Jurkat, Clone E6-1 (cell line): Measurements from ENCODE around the gene TSSK6.
A peak's percentile ranks its signal among the peaks of the same experiment; 100 is the strongest.

Source experiments
- DNase-seq: peaks from one replicate; pipeline ENCODE4 v3.0.0-alpha.2; 2011; ENCODE audit warnings: low read depth, low spot score
- H3K4me3 ChIP-seq: 2 replicates; pipeline ENCODE4 v1.5.1; 2011; ENCODE audit warnings: mild to moderate bottlenecking, low read length, control low read depth, moderate library complexity

TSSK6 gene

DNA sequence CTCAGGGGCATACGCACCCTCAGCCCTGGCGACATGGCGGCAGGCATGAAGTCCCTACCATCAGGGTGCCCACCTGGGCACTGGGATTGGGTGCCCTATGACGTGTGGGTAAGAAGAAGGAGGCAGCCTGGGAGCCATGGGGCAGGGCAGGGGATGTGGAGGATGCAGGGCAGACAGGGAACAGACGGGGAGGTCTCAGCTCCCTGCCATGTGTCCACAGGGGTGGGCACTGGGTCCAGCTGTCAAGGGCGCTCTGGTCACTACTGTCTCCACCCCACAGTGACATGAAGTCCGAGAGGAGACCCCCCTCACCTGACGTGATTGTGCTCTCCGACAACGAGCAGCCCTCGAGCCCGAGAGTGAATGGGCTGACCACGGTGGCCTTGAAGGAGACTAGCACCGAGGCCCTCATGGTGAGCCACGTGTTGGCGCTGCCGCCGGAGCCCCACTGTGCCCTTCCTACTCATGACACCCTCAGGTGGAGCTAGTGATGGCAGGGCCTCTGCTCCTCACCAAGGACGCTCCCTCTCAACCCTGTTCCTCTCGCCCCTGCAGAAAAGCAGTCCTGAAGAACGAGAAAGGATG is 23.2 kb downstream of the TSSK6 start:
- no peak overlapping the region for H3K4me3 ChIP-seq
- DNase-seq, result no peak

GRCh38 chr19:19491321-19492025 is 23.9 kb downstream of the TSSK6 start:
- no peak overlapping the region for H3K4me3 ChIP-seq
- no peak for DNase-seq

DNA sequence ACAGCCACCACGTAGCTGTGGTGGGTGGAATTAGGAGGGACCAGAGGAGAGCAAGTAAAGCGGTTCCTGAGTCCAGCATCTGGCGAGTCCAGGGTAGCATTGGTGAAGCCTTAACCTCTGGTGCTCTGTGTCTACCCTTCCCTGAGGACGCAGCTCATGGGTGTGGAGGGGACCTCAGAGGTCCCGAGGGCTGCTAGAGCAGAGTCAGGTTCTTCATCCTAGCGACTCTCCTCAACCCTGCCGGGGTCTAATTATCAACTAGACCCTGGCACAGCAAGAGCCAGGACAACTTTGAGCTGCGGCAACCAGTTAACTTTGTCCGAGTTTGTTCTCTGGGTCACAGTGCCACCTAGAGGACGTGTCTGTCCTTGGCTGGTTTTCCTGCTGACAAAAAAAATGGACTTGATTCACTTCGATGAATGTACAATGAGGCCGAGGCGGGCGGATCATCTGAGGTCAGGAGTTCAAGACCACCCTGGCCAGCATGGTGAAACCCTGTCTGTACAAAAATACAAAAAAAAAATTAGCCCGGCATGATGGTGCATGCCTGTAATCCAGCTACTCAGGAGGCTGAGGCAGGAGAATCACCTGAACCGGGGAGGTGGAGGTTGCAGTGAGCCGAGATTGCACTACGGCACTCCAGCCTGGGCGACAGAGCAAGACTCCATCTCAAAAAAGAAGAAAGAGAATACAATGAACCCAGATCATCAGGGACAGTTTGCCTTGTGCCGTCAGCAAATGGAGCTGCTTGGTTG is 25.0 kb downstream of the TSSK6 start:
- H3K4me3 ChIP-seq, result no peak overlapping the region
- DNase-seq, result peak; percentile 83

- no peak overlapping the region for H3K4me3 ChIP-seq
- no peak for DNase-seq
Measured at GRCh38 chr19:19489804-19490204, 25.5 kb downstream of the TSSK6 start.

- DNase-seq, result peak; percentile 98
- peak overlapping the region; percentile 31 for H3K4me3 ChIP-seq
Measured at GRCh38 chr19:19488875-19489690, 26.3 kb downstream of the TSSK6 start.

DNA sequence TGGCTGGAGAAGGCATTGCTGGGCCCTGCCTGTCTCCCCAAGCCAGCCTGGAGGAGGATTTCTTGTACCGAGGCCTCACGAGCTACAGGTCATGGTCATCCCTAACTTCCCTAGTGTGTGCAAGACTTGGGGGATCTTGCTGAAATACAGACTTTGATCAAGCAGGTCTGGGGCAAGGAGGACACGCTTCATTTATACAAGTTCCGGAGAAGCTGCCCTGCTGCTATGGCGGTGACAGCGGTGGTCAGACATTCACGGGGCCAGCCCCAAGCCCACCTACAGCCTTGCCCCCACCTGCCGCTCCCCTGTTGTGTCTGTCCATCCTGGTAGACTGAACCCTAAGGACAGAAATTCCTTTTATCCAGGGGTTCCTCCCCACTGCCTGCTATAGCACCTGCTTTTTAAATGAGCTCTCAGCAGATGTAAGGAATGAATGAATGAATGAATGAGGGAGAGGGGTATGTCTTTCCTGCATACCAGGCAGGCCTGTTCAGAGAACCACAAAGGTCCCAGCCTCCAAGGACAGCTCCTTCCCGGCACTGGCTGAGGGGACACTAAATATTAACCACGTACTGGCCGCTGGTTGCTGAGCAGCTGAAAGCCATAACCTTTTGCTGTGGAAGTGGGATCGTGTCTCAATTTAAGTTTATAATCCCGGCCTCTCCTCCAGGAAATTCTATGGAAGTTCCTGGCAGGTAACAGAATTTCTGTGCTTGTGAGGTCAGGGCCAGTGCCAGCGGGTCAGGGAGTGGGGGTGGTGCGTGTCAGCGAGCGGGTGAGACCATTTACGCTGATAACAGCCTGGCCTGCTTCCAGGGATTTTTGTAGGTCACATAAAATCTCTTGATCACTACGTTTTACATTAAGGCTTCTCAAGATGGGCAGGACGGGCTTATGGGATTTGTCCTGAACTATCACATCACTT is 27.1 kb downstream of the TSSK6 start:
- H3K4me3 ChIP-seq, result peak overlapping the region; percentile 31
- DNase-seq, result no peak

DNA sequence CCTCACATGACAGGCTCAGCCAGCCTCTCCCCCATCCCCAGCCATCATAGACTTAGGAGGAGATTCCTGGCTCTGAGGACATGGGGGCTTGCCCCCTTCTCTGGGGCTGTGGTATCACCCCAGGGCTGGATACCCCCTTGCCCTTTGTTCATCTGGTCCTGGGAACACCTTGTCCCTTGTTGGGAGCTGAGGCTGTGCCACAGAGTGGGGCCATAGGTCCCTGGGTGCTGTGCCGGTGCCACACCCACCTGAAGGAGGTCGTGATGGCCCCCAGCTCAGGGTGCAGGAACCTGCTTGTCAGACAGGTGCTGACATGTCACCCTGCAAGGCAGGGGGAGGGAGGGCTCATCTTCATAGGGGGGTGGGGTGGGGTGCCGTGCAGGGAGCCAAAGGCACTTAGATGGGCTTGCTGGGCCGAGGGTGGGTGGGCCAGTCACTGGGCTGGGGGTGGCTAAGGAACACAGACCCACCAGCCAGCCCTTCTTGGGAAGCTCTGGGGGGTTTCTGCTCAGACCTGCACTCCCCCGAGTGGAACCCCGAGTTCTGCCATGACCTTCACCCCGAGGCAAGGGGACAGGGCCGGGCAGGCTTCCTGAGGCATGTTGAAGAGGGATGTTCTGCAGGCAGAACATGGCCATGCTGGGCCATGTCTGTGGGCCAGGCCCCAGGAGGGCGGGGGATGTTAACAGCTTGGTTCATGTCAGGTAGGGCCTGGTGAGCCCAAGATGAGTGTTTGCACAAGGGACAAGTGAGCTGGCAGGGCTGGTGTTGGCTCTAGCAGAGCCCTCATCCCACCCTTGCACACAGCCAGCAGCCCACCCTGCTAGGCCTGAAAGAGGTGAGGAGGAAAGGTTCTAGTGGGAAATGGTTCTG is 28.0 kb downstream of the TSSK6 start:
- no peak for DNase-seq
- H3K4me3 ChIP-seq, result no peak overlapping the region

DNA sequence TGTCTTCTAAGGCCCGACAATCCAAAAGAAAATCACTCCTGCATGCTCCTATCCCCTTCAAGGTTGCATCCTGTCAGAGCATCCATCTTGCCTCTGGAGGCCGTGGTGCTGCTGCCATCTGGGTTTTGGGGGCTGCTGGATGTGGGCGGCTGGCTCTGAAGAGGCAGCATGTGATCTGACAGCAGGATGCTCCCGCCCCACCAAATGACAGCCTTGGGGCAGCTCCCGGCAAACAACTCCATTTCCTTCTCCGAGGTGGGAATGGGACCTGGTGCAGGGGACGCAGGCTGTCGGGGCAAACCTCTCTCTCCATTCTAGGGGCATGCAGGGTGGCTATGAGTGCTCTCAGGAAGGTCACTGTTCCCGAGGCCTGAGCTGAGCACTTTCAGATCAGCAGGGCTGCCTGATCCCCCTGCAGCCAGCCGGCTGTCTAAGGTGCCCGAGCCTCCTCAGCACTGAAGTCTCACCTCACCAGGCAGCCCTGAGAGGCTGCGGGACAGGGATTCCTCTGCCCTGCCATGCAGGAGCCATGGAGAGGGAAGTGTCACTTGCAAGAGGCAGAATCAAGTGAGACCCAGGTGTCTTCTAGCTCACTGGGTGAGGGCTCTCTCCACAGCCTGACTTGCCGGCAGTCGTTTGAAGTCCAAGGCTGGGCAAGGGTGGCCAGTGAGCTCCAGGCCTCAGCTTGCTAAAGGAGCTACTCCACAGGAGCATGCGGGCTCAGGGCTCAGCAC is 28.8 kb downstream of the TSSK6 start:
- no peak overlapping the region for H3K4me3 ChIP-seq
- no peak for DNase-seq

DNA sequence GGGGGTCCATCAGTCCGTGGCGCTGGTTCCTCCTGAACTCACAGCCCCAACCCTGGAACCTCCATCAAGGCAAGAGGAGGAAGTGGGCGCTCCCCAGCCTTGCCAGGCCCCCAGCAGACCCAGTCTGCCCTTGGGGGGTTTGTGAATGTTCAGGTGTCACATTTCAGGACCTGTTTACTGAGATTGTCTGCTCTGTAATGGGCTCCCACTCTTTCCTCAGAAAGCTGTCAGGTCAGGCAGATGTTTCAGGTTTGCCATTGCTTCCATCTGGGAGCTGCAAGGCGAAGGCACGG is 29.4 kb downstream of the TSSK6 start:
- no peak for DNase-seq
- no peak overlapping the region for H3K4me3 ChIP-seq

DNA sequence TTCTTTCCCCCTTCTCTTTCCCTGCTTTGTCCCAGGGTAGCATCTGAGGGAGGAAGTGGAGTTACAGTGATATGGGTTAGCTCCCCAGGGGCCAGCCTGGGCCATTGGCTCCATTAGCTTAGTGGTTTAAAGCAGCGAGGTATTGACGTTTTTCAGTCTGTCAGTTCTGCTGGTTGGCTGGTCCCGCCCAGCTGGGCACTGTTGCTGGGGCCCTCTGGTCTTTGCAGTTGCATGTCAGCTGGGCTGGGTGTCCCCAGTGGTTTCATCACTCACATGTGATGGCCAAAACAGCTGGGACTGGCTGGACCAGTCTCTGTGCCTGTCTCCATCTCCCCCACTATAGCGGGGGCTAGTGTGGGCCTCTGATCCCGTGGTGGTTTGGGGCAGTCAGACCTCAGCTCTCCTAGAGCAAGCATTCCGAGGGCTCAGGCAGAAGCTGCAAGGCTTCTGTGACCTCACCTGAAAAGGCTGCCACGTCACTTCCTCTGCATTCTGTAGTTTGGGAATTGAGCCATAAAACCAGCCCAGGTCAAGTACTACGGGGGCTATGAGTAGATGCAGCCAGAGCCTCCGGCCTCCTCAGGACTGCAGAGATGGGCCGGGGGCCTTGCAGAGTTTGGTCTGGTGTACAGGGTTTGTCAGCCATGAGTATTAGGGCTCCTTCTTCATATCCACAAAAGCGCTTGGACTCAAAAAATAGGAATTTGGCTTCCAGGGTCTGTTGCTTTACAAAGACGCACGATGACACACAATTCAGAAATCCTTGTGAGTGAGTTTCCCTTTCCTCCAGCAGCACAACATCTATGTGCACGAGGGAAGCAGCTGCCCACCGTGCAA is 30.0 kb downstream of the TSSK6 start:
- DNase-seq, result no peak
- no peak overlapping the region for H3K4me3 ChIP-seq

GRCh38 chr19:19482809-19483596 is 32.3 kb downstream of the TSSK6 start:
- H3K4me3 ChIP-seq, result no peak overlapping the region
- no peak for DNase-seq

- H3K4me3 ChIP-seq, result no peak overlapping the region
- peak; percentile 70 for DNase-seq
Measured at GRCh38 chr19:19480688-19481087, 34.7 kb downstream of the TSSK6 start.

DNA sequence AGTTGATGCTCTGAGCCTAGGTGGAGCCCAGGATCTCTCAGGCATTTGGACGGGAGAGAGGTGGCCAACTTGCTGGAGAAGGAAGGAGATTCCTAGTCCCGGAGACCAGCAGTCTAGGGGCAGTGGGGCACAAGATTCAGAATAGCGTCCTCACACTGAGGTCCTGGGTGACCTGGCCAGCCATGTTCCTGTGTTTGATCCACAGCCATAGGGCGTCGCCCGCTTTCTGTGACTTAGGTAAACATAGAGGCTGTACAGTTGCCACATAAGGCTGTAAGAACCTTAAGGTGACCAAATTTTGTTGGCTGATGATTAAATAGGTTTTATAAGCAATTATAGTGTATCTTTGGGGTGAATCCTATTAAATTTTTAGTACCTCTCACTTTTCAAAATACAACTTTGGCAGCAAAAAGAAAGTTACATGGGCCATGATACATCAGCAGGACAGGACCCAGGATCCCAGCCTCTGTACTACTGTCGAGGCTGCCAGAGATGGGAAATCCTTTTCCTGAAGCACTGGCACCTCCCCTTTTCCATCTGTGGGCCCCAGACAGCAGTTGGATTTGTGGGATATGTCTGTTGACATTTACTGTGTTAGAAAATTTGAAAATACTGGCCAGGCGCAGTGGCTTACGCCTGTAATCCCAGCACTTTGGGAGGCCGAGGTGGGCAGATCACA is 37.5 kb downstream of the TSSK6 start:
- H3K4me3 ChIP-seq, result no peak overlapping the region
- no peak for DNase-seq

DNA sequence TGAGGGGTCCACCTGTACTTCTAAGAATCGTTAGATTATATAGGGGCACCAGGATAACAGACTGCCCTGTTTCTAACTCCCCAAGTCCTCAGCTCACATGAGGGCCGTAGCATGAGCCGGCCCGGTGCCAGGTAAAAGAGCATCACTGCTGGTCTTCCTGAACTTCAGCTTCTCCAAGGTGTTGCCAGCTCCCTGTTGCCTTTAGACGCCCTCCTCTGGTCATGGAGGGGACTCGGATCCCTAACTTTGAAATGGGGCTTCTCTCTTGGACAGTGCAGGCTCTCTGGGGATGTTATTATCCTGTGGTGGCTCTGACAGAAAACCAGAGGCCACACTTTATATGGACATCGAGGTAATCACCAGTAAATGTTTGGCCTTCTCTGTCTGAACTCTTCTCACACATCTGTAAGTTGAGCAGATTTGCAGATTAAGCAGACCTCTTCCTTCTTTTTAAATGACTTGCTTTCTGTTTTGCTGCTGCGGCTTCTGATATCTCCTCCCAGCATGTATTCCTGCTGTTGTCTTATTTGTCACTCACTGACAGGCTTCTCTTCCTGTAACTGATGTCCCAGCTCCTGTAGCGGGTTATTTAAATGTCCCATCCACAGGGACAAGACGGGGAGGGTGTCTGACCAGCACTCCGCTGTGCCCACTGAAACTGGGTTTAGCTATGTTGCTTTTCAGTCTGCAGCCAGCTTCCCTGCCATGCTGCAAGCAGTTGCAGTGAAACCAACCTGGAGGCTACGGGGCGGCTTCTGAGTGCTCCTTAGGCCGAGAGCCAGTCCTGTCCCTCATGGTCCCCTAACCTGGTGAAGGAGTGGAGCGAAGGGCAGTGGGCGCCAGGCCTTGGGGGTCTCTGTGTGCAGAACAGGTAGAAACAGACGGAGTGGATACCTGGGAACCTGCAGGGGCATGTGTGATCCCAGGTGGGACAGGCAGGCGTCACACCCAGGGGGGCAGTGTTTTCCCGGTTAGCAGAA is 39.2 kb downstream of the TSSK6 start:
- H3K4me3 ChIP-seq, result no peak overlapping the region
- DNase-seq, result no peak
